Pancreas (tissue), 10 donors: Measurements from ENCODE around the gene NUAK1. TPM values are rescaled to one million over a fixed set of nuclear protein-coding genes. Genes with fewer than 3 reads are reported as not detected.
"Not testable (repeated sequence)": the region's sequence is repeated elsewhere in the genome, so short reads cannot be mapped to it uniquely, and the experiment has no call there.

Experiments
- ATAC-seq, 4 donors: fragments of 200-7000 bp; cut with Tn5 transposase; one replicate each; pipeline versions ENCODE4 v1.8.0 to v1.9.1; 2020; ENCODE audit warnings: mild to moderate bottlenecking in 4 of 4, moderate library complexity in 4 of 4
- DNase-seq, 6 donors: peaks; one replicate each; pipeline ENCODE4 v3.0.0-alpha.2; 2020
- FAIRE-seq: peaks from 2 replicates; lab custom pipeline; 2012; peaks lifted over from hg19 to GRCh38; lab: Jason Lieb, UNC
- H3K27ac ChIP-seq, 4 donors: fragments of 200-600 bp; sonication (generic); 1 replicate in 3 of 4; 2 replicates in 1 of 4; pipeline versions ENCODE4 v1.5.0 to v1.8.0; 2020
- H3K27me3 ChIP-seq, 4 donors: fragments of 200-600 bp; one replicate each; pipeline ENCODE4 v1.8.0; 2021
- H3K36me3 ChIP-seq, 3 donors: fragments of 200-600 bp; sonication (generic) in 1 of 3; one replicate each; pipeline versions ENCODE4 v1.5.0 to v1.8.0; 2020 to 2021
- H3K4me1 ChIP-seq, 3 donors: fragments of 200-600 bp; one replicate each; pipeline ENCODE4 v1.8.0; 2021
- H3K4me3 ChIP-seq, 4 donors: fragments of 200-600 bp; sonication (generic) in 2 of 4; one replicate each; pipeline versions ENCODE4 v1.5.0 to v1.8.0; 2020 to 2021
- H3K9me3 ChIP-seq, 4 donors: fragments of 200-600 bp; one replicate each; pipeline ENCODE4 v1.8.0; 2021
- WGBS, 2 donors: extraction: QIAGEN DNeasy Blood & Tissue Kit; methylation state at CpG; one replicate each; pipeline ENCODE4 v1.1.7; 2013; 5-methylcytosine and 5-hydroxymethylcytosine counted together
- intact Hi-C, 3 donors: fragments of 100-400 bp; cut with DNase I; formaldehyde crosslinking; loops; one replicate each; pipeline versions ENCODE4 v1.11.1 to v1.14.2; 2022
- polyA plus RNA-seq, 2 donors: library from polyadenylated mRNA; stranded (reverse); fragments of 200-250 nt; gene quantifications; one replicate each; pipeline ENCODE4 v1.2.3, GENCODE V29; 2013
- total RNA-seq, 6 donors: library from RNA; stranded (reverse); fragmentation: NEBNext Ultra II Directional in 4 of 6; extraction: Animal tissue kit (Norgen Biotek cat#: 25700) in 4 of 6; gene quantifications; one replicate each; pipeline versions ENCODE4 v1.2.1 to v1.2.4, GENCODE V29; 2021 to 2023
- TF ChIP-seq, protein P1 (sequence below), 4 donors: fragments of 200-600 bp; sonication (generic) in 3 of 4; IDR thresholded peaks; one replicate each; pipeline versions ENCODE4 v1.5.0 to v1.8.0; 2021; ENCODE audit warnings: antibody characterized with exemption in 4 of 4
- donor health status: healthy with polysubstance abuse.
- donor health status: DM: no; HTN: no; CAD: no; lungs with moderate emphysema.
- donor health status: DM: no; HTN: no; CAD: no.
- donor health status: control.
- donor health status: control.
- donor health status: Bipolar disorder and iron deficiency.
- donor health status: DM: yes; HTN: yes; CAD: no.
- donor health status: DM: no; HTN: no; CAD: no.
- donor health status: DM: no; HTN: no; CAD: no.
- donor health status: DM: yes; HTN: yes; CAD: no.

NUAK1 gene
- total and polyA plus RNA-seq, 8 donors: 1.6 to 6.5 (median 2.6) TPM

DNA sequence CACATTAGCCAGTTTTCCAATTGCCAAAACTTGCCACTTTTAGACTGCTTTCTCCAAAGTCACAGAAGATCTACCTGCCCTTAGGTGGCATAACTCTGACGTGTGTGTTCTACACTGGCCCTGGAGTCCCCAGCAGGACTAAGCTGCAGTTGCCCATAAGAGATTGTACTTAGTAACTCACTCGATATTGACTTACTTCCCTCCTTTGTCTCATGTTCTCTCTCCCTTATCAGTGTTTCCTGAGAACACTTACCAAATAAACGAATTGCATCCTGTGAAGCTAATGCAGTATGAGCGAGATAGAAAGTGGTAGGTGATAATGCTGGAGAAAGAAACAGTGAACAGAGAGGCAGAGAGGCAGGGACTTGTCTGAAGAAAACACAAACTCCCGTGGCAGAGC lies 117.2 kb downstream of the NUAK1 start:
- no peak for DNase-seq

DNA sequence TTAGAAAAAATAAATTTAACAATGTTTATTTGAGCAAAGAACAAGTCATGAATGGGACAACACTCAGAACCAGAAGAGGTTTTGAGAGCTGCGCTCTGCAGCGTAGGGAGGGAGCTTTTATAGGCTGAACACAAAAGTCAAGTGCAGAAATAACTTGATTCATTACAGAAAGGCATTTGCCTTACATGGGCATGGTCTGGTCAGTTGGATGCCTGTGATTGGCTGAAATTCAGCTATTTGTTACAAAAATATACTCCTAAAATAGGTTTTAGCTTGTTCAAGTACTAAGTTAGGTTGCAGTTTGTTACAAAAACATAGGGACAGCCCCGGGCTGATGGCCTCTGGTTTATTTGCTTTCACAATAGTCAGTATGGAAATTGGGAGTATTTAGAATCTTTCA lies 118.0 kb downstream of the NUAK1 start:
- Histone ChIP-seq H3K4me1 (no peaks in the 10 kb centered on the region), H3K4me3 (no peak overlapping the region), H3K27me3 (no peaks in the 10 kb centered on the region), H3K27ac (no peak overlapping the region), H3K36me3 (no peaks in the 10 kb centered on the region), H3K9me3 (no peaks in the 10 kb centered on the region)
- FAIRE-seq (no peak), DNase-seq (no peak), ATAC-seq (no peak)
- intact Hi-C loops: no loop called here
- TF ChIP-seq, protein P1, sequence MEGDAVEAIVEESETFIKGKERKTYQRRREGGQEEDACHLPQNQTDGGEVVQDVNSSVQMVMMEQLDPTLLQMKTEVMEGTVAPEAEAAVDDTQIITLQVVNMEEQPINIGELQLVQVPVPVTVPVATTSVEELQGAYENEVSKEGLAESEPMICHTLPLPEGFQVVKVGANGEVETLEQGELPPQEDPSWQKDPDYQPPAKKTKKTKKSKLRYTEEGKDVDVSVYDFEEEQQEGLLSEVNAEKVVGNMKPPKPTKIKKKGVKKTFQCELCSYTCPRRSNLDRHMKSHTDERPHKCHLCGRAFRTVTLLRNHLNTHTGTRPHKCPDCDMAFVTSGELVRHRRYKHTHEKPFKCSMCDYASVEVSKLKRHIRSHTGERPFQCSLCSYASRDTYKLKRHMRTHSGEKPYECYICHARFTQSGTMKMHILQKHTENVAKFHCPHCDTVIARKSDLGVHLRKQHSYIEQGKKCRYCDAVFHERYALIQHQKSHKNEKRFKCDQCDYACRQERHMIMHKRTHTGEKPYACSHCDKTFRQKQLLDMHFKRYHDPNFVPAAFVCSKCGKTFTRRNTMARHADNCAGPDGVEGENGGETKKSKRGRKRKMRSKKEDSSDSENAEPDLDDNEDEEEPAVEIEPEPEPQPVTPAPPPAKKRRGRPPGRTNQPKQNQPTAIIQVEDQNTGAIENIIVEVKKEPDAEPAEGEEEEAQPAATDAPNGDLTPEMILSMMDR (IDR thresholded peaks at IDR 0.05): no peak
- 60 to 88% methylated on average over 3 of the region's 3 CpGs for WGBS, 2 donors

More for the DNA sequence above, 117.2 kb downstream of the NUAK1 start:
- Histone ChIP-seq H3K27me3 (no peaks in the 10 kb centered on the region), H3K4me1 (no peaks in the 10 kb centered on the region), H3K36me3 (no peaks in the 10 kb centered on the region), H3K9me3 (no peaks in the 10 kb centered on the region), H3K4me3 (no peak overlapping the region), H3K27ac (peak overlapping the region in 3 of 4 donors; percentile 16 to 62 (median 43))
- TF ChIP-seq, protein P1 (IDR thresholded peaks at IDR 0.05): no peak
- intact Hi-C loops: no loop called here
- FAIRE-seq (no peak), ATAC-seq (peak in 3 of 4 donors; percentile 23 to 69 (median 65))
- 20 to 24% methylated on average over 5 of the region's 5 CpGs for WGBS, 2 donors

DNA sequence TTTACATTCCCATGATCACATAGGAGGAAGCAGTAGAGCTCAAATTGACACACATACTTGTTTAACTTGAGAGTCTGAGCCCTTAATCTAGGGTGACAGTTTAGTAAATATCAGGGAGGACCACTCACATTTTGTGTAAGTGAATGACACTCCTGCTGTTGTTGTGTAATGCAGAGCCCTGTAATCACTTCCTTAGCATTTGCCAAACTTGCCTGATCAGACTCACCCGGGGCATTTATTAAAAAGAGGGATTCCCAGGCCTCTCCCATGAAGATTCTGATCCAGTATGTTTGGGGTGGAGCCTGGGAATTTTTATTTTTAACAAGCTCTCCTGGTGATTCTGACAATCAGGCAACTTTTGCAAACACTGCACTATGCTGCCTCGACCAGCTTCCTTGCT lies 119.6 kb downstream of the NUAK1 start:
- H3K9me3 ChIP-seq: no peaks in the 10 kb centered on the region
- H3K27ac ChIP-seq: no peak overlapping the region
- ATAC-seq: no peak
- 50 to 53% methylated on average over 2 of the region's 2 CpGs for WGBS, 2 donors
- DNase-seq: no peak
- no peaks in the 10 kb centered on the region for H3K27me3 ChIP-seq
- H3K4me3 ChIP-seq: no peak overlapping the region
- no peak for FAIRE-seq
- no peaks in the 10 kb centered on the region for H3K4me1 ChIP-seq
- TF ChIP-seq, protein P1 (IDR thresholded peaks at IDR 0.05): no peak
- intact Hi-C loops: no loop called here
- H3K36me3 ChIP-seq: no peaks in the 10 kb centered on the region

DNA sequence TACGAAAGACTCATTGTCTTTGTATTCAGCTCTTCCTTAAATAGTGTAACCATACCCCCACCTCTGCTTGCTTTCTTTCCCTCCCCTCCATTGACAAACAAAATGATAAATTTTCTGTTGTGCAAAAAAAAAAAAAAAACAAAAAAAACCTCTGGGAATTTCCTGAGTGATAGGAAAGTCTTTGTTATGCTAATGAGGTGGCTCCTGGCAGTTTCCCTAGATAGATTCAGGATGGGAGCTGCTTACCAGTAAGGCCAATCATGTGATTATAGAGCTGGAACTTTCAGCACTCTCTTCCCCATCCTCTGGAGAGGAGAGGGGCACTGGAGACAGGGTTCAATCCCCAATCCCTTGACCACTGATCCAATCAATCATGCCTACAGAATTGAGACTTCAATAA lies 120.5 kb downstream of the NUAK1 start:
- no peak for DNase-seq
- intact Hi-C loops: no loop called here
- Histone ChIP-seq H3K27ac (no peak overlapping the region), H3K9me3 (no peaks in the 10 kb centered on the region), H3K36me3 (no peaks in the 10 kb centered on the region), H3K27me3 (no peaks in the 10 kb centered on the region), H3K4me3 (no peak overlapping the region), H3K4me1 (no peaks in the 10 kb centered on the region)
- ATAC-seq: no peak
- 75 to 87% methylated on average over 1 of the region's 1 CpG for WGBS, 2 donors
- FAIRE-seq: no peak
- TF ChIP-seq, protein P1 (IDR thresholded peaks at IDR 0.05): no peak

DNA sequence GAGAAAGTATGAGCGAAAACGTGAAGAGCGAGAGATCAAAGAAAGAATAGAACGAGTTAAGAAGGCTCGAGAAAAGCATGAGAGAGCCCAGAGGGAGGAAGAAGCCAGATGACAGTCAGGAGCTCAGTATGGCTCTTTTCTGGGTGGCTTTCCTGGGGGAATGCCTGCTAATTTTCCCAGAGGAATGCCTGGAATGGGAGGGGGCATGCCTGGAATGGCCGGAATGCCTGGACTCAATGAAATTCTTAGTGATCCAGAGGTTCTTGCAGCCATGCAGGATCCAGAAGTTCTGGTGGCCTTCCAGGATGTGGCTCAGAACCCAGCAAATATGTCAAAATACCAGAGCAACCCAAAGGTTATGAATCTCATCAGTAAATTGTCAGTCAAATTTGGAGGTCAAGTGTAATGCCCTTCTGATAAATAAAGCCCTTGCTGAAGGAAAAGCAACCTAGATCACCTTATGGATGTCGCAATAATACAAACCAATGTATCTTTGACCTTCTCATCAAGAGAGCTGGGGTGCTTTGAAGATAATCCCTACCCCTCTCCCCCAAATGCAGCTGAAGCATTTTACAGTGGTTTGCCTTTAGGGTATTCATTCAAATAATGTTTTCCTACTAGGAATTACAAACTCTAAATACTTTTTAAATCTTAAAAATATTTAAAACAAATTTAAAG lies 122.0 kb downstream of the NUAK1 start:
- H3K27me3 ChIP-seq, DNase-seq, H3K9me3 ChIP-seq, ATAC-seq, intact Hi-C loops, H3K4me1 ChIP-seq, FAIRE-seq, H3K27ac ChIP-seq, H3K4me3 ChIP-seq, H3K36me3 ChIP-seq: not testable (repeated sequence)
- WGBS, 2 donors: 83 to 87% methylated on average over 7 of the region's 7 CpGs
